ENCODE data around the gene RASGRP1. TPM values are rescaled to one million over a fixed set of nuclear protein-coding genes. Genes with fewer than 3 reads are reported as not detected.

Gene RASGRP1
- 0.34 and 0.50 TPM in 2 replicates for total RNA-seq

DNA sequence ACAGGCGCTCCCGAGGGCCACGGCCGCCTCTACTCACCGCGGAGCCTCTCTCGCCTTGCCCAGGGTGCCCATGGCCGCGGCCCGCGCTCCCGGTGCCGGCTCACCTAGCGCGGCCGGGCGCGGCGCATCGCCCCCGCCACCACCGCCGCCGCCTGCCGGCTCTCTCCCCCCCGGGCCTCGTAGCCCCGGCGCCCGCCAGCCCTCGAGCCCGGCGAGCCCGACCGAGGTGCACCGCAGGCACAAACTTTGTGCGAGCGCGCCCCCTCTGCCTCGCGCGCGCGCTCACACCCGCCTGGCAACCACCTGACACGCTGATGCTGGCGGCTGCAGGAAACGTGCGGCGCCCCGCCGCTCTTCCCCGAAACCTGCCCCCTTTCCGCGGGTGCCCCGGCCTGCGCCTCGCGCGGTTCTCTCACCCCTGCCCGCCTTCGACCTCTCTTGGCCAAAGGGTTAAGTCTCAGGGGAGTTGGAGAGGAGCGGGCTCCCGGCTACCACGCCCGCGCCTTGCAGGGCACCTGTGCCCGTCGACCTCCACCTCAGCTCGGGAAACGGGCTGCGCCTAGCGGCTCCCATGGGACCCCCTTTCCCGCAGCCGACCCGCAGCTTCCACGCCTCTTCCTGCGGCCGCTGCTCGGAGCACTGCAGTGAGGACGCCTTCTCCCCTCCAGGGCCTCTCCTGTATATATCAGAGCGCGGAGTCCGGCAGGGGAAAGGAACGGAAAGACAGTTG is at the start of gene RASGRP1:
TSS of gene RASGRP1 (minus strand) at position 258 of the 730 bp plus-strand sequence. CDS start at position 72, 186 bp downstream.

DNA sequence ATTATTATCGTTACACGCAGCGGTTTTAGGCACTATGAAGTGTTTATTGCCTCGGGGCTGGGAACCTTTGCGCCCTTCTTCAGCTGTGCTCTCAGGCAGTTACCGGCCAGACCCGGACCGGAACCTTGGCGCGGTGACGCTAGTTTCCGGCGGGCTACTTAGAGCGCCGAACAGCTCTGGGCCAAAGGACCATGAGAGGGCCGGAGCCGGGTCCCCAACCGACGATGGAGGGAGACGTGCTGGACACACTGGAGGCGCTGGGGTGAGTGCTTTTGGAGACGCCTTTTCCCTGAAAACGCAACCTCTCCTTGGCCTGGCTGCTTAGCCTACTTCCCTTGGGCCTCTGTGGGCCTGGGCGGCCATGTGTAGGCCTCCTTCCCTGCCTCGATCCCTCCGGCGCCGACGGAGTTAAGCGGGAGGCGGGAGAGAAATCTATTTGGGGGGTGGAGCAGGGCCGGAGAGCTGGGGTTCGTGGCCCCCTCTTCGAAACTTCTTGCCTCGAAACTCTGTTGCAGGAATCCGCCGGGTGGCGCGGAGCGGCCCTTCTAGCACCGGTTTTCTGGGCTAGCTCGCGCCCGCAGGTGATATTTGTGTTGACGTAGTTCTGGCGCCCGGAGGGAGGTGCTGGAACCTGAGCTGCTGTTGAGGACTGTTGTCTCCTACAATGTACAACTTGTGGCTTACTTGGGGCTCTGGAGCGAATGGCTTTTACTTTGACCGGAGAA is 110.5 kb downstream of the RASGRP1 start, which contains the start of gene FAM98B:
TSS of gene FAM98B (plus strand) at position 157 of the 725 bp plus-strand sequence. CDS start at position 192, 35 bp downstream.

Other genes starting within 250 kb of the RASGRP1 start
- gene FAM98B, start 110.7 kb downstream of the RASGRP1 start, total RNA-seq, result 8.5 TPM in 2 replicates